Activated T-helper 9 cell treated with anti-CD3 and anti-CD28 coated beads, Interleukin-2, amount 50 U/mL, for 16 hours (primary cell): Measurements from ENCODE around the gene BNIP5.

Experiments used
- DNase-seq: peaks from one replicate; pipeline ENCODE4 v3.0.0-alpha.2; 2020; ENCODE audit warnings: low read depth

Gene BNIP5

DNA sequence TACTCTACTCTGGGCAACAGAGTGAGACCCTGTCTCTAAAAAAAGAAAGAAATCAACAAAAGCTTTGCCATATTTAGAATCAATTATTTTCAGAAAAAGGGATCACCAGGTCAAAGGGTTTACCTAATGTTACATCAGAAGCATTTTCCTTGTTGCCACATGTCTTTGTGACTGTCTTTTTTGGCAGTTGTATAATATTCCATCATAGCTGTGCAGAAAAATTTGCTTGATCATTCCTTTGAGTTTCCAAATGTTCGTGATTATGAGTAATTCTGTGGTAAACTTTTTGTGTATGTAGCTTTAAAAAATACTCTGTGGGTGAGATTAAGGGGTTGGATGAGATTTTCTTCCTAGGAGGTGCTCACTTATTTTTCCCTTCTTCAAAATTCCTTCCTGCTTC, 40.4 kb downstream of the BNIP5 start:
- no peak for DNase-seq

DNA sequence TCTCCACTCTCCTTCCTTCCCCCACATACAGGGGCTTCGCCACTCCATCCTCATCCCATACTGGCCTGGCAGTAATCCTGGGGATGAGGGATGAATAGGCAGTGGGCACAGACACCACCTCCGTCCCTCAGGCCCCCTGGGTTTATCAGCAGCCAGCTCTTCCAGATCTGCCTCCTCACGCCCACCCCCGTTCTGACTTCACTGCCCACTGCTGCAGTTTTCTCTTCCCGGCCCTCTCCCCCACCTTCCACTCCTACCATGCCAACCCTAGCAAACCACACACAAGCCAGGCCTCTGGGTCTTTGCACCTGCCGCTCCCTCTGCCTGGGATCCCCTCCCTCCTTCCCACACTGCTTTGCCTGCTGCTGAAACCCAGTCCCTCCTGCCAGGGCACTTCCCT, 44.5 kb downstream of the BNIP5 start:
- no peak for DNase-seq

DNA sequence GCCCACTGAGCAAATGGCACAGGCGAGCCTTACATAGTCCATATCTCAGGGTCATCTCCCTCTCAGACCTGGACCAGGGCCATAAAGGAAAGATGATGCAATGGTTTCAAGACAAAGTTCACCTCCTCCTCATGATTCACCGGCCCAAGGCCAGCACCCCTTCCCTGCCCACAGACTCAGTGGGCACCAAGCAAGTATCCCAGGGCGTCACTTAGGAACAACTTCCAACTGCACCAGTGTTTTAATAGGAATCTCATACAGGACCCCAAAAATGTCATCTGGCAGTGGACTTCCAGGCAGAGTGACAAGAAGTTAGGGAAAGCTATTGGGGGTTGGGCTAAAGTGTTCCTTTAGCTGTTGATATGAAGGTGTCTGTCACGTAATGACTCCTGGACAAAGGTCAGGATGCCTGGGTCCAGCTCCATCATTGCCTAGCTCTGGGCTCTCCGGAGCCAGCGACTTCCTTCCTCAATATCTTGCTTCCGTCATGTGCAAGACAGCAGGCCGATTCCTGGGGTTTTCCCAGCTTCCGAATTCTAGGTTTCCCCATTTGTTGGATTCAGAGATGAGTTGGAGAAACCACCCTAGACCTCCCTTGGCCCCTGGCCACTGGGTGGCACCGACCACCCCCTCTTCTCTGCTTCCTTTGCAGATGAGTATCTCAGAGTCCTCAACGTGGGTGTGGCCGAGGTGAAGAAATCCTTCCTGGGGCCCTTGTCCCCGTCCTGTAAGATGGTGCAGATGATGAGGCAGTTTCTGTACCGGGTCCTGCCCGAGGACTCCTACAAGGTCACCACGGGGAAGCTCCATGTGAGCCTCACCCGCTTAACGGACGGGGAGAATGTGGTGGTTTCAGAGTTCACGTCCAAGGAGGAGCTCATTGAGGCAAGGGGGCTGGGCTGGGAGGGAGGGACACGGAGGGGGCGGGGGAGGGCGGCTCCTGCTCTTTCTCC, 45.7 kb downstream of the BNIP5 start:
- no peak for DNase-seq

DNA sequence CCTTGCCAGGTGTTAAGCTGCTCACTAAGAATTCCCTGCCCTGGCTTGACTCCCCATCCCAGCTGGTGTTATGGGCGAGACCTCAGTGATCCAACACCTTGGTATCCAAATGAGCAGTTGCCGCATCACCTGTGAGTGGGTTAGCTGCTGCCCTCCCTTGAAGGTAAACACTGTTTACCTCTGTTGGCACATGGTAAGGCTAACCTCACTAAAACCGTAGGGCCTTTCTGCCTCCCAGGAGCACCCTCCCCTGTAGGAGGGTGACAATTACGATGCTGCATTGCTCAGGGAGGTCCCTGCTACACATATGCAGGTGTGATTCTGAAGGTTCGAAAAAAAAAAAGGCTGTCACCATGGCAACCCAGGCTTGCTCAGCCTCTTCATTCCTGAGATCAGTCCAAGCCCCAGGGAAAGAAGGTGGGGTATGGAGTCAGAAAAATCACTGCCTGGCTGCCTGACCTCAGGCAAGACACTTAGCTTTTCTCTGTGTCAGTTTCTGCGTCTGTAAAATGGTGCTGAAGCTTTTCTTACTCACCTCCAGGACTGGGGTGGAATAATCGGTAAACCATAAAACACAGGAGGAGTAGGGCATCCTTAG, 47.3 kb downstream of the BNIP5 start:
- DNase-seq, result no peak

DNA sequence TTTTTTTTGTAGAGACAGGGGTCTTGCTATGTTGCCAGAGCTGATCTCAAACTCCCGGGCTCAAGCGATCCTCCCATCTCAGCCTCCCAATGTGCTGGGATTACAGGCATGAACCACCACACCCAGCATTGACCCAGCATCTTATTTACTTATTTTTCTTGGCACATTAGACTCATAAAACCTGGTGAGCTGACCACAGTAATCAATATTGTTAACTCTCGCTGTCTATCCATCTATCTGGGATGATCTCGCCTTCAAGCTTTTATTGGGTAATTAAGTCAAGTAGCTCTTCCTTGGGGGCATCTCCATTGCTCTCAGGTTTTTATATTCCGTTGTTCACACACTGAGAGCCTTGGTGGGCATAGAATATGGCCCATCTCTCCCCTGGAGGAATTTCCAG, 49.8 kb downstream of the BNIP5 start:
- no peak for DNase-seq

DNA sequence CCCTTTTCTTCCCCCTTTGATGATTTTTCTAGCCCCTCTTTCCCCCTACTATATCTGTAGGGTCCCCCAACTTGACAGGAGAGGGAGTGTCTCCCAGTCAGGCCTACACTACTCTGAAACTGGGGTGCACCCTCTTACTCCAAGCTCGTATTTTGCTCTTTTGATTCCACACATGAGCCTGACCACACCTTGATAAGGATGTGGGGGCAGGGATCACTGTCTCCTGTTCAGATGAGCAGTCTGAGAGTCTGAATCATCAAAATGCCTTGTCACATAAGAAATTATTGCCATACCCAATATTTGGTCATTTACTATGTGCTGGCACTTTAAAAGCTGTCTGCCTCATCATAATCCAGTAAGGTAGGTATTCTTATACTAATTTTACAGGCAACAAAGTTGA, 50.9 kb downstream of the BNIP5 start:
- DNase-seq, result no peak

DNA sequence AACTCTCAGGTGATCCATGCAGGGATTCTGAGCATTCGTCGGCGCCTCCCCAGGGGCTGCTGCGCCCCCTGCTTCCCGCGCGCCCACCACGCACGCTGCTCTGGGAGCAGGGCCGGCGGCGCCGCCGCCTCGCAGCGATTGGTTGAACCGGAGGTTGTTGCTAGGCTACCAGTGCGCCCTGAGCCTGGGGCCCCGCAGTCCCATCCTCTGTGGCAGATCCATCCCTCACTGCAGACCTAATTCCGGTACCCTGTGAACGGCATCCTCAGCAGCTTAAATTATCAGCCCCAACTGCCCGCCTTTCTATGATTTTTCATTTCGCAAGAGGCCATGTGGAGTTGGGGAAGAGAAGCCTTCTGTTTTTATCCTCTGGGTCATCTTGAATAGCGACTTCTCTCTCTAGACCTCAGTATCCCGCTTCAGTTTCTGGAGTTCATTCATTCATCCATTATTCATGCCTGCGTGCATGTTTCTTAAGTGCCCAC, 51.5 kb downstream of the BNIP5 start:
- DNase-seq, result no peak

DNA sequence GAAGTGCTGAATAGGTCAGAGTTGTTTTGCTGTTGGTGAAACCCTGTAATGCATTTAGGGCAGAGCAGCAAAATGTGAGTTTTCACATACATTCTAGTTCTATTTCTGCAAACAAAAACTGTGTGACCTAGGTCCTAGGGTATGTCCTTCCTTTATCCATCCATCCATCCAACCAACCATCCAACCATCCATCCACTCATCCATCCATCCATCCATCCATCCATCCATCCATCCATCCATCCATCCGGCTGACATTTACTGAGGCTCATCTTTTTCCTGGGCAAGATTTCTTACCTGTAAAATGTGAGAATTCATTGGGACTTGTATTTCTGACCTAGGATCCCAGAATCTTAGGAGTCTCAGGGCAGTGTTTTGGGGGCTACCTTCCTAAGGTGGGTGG, 52.3 kb downstream of the BNIP5 start:
- DNase-seq, result no peak

DNA sequence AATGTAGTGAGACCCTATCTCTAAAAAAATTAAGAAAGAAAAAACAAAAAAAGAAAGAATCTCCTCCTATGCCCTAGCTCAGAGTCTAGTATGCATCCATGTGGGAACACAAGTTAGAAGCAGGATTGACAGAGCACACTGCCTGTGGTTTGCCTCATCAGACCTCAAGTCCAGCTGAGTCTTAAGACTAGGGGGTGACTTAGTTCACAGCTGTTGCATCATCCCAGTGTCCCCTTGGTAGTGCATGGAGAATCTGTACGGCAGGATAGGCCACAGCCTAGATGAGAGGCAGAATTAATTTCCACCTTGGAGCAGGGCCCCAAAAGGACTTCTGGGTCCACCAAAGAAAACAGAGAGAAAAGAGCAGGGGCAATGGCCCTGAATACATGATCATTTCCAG, 53.1 kb downstream of the BNIP5 start:
- DNase-seq, result no peak

DNA sequence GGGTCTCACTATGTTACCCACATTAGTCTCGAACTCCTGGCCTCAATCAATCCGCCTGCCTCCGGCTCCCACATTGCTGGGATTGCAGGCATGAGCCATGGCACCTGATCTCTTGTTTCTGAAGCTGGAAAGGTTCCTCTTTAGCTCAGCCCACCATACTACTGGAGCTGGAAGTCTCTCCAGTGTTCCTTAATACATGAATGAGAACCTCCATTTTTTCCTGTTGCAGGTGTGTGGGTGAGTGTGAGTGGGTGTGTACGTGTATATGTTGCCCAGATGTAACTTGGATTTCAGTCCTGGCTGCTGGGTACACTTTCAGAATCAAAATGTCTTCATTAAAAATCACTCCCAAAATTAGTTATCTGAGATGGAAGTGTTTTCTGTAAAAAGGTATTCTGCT, 55.7 kb downstream of the BNIP5 start:
- no peak for DNase-seq

DNA sequence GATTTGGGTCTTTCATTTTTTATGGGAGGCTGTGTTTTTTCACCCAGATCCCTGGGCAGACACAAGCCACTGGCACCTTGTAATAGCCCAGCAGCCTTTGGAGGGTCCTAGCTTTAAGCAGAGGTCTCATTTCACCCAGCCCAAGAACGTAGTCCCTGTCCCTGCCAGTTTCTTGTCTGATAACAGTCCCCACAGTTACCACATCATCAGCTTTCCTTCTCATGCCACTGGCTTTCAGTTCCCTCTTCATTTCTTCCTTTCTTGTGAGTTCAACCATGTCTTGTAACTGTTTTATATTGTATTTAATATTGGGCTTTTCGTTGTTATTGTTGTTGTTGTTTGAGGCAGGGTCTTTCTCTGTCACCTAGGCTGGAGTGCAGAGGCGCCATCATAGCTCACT, 56.2 kb downstream of the BNIP5 start:
- no peak for DNase-seq

DNA sequence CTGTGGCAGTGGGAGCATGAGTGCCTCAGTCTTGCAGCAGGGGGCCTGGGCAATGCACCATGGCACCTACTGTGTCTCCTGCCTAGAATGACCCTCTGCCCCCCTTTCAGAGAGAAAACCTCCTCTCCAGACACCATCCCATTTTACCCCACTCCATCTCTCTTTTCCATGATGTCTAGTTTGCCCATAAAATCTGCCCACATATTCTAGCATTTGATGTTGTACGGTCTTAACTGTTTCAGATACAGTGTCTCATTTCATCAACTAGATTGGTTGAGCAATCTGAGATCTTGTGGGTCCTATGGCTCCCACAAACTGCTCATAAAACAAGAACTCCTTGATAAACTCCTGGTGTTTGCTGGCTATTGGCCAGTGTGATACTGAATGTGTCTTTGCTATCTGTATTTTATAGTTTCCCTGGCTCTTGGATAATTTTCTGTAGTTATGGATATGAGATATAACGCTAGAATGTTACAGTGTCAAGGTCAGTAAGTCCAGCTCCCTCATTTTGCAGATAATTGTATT, 58.7 kb downstream of the BNIP5 start:
- no peak for DNase-seq

DNA sequence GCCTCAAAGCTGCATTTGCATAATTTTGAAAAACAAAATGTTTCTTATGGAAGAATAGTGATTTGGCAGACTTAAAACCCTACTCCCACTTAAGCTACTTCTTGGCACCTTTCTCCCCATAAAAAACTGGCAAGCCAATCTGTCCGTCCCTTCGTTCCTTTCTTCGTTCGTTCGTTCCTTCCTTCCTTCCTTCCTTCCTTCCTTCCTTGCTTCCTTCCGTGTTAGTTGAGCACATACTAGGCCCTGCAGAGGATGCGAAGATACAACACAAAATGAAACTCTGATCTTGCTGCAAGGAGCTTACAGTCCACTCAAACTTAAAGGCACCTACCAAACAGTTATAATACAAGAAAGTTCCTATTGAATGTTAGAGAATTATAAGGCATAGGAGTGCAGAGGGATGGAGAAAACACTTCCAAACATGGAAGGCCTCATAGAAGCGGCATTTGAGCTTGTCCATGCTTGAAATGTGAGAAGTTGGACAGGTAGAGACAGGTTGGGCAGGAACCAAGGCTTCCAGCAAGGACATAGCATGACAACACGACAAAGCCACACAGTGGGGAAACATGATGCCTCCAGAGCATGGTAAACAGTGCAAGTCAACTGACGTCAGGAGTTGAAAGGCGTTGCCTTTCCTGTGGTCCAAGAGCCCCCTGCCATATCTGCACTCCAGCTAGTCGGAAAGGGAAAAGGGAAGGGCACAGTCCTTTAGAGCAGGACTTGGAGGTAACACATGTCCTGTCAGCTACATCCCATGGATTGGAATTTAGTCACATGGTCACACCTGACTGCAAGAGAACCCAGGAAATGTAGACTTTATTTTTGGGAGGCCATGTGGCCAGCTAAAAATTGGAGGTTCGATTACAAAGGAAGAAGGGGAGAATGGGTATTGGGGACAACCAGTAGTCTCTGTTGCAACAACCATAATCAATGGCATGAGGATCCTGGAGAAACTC, 59.8 kb downstream of the BNIP5 start:
- no peak for DNase-seq

DNA sequence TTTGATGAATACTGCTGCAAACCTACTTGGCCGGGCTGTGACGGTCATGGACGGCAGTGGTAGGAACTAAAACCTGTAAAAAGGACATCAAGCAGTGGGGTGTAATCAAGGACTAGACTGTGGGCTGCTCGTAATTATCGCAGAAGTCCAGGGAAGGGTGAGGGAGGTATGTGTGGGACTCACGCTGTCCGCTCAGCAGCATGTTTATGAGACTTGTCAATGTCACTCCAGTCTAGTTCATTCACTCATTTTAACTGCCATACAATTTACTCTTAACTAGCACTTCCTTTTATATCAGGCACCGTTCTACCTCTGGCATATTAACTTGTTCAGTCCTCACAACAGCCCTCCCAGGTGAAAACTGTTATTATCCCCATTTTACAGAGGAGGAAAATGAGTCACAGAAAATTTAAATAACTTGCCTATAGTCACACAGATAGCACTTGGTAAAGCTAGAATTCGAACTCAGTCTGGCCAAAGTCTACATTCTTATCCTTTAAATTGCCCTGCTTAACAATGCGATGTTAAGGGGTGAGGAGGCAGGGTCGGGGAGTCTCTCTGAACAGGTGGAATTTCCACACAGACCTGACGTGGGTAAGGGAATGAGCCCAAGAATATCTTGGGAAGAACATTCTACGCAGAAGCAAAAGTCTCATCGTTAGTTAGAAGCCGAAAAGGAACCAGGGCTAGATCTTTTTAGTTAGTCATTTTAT, 62.7 kb downstream of the BNIP5 start:
- no peak for DNase-seq

DNA sequence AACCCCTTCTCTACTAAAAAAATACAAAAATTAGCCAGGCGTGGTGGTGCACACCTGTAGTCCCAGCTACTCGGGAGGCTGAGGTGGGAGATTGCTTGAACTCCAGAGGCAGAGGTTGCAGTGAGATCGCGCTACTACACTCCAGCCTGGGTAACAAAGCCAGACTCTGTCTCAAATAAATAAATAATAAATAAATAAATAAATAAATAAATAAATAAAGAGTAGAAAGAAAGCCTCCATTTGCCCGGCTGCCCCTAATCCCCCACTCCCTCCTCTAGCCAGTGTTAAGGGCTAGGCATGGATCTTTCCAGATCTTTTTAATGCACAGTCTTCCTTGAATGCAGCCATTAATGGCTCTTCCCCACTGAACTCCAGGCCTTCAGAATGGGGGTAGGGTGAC, 63.6 kb downstream of the BNIP5 start:
- DNase-seq, result no peak

DNA sequence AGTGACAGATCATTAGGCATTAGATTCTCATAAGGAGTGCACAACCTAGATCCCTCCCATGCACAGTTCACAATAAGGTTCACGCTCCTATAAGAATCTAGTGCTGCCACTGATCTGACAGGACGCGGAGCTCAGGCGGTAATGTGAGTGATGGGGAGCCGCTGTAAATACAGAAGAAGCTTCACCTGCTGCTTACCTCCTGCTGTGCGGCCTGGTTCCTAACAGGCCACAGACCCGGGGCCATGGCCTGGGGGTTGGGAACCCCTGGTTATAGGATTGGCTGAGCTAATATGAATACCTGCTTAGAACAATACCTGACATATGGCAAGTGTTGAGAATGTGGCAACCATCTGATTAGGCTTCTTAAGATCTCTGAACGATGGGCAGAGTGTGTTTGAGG, 64.5 kb downstream of the BNIP5 start:
- DNase-seq, result no peak

DNA sequence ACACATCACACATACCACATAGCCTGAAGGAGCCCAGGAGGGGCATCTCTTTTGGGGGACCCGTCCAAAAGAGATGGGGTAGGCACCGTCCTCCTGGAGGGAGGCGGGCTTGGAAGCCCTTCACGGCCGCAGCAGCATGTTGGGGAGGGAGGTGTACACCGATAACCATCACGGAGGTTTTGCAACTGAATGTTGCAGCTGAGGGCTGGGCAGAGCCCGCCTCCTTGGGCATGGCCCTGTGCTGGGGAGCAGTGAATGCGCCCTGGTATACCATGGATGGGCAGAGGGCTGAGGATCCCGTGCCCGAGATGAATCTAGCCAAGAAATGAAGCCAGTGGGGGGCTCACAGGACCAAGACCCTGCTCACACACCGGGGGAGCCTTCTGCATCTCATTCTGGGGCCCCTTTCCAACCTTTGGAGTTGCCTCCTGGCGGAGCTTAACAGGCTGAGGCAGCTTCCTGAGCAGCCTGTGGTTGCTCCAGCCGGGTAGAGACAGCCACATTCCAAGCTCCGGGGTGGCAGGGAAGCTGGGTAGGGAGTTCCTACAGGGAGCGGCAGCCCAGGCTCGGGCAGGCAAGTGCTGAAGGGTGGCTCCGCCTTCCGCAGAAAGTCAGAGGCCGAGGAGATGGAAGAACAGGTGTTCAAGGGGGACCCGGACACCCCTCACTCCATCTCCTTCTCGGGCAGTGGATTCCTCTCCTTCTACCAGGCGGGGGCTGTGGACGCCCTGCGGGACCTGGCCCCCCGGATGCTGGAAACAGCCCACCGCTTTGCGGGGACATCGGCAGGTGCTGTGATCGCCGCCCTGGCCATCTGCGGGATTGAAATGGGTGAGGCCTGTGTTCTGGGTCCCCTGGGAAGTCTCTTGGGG, 66.6 kb downstream of the BNIP5 start, which contains the start of gene PNPLA1:
Gene PNPLA1, plus strand, starts transcription at position 227 of the 872 bp plus-strand sequence. Its CDS starts 400 bp downstream, at position 627.
- DNase-seq, result no peak

DNA sequence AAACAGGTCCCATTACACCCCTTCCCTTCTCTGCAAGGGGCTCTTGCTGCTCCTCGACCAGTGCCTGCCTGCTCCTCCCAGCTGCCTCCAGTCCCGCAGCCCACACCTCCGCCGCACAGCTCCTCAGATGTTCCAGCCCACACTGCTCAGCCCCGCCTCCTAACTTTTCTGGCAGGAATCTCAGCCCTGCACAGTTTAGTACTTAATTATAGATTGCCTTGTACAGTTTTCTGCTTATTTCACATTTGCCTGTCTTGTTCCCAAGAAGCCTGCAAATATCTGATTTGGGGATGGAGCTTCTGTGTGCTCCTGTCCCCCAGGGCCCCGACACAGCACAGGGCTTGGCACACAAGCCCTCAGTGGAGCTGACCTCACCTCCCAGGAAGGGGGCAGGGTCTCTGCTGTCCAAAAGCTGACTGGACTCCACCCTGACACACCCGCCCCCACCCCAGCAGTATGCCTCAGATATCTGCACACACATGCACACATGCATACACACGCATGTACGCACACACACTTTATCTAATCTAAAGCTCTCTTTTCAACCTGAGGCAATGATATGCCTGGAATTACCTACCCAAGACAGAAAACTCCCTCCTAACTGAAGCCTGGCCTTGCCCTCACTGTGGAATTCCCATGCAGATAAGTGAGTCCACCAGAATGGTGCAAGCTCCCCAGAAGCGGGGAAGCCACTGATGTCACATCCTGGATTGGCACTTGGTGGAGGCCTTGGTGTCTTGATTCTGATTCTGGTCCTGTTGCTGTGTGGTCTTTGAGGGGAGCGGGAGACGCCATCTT, 68.0 kb downstream of the BNIP5 start:
- no peak for DNase-seq

DNA sequence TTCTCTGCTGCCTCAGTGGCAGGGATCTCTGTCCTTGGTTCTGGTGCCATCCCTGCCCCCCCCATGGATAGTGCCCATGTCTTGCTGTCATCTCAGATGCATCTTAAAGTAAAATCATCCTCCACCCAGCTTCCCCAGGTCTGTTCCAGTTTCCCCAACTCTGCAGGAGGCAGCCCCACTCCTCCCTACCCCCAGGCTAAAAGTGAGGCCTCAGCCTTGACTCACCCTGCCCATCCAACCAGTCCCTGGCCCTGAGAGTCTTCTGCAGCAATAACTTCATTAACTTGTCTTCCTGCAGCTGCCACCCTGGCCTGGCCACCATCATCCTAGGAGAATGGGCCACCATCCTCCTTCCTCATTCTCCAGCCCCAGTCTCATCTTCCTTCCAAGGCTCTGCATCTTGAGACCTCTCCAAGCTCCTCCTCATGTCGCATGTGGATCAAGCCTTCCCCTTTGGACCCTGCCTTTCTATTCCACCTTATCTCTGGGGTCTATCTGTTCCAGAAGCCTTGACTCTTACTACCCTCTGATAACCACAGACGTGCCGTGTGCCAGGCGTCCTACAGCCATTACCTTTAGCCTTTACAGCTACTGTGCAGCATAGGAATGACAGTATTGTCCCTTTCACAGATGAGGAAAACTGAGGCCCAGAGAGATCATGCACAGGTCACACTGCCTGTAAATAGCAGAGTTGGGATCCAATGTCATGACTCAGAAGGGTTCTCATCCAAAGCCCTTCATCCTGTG, 68.8 kb downstream of the BNIP5 start:
- no peak for DNase-seq
